LNCAP (cell line): ENCODE data around the gene HINT3.
A peak's percentile ranks its signal among the peaks of the same experiment; 100 is the strongest.

ENCODE experiments used
- CTCF ChIP-seq: fragments of 450-650 bp; IDR thresholded peaks from 2 replicates; pipeline ENCODE4 v1.5.1; 2017; ENCODE audit warnings: mild to moderate bottlenecking

The HINT3 gene

GRCh38 chr6:125974214-125974866 is 17.8 kb downstream of the HINT3 start:
- peak; percentile 66 for TF ChIP-seq CTCF

- no peak for TF ChIP-seq CTCF
Measured at GRCh38 chr6:125979101-125979500, 22.5 kb downstream of the HINT3 start.

GRCh38 chr6:125981571-125982185 is 25.1 kb downstream of the HINT3 start:
- no peak for TF ChIP-seq CTCF

- no peak for TF ChIP-seq CTCF
Measured at GRCh38 chr6:125983246-125983945, 26.8 kb downstream of the HINT3 start.

- no peak for TF ChIP-seq CTCF
Measured at GRCh38 chr6:125984311-125984710, 27.7 kb downstream of the HINT3 start.

GRCh38 chr6:125985522-125985921 is 29.0 kb downstream of the HINT3 start:
- TF ChIP-seq CTCF: no peak

GRCh38 chr6:125985979-125986300 is 29.4 kb downstream of the HINT3 start:
- no peak for TF ChIP-seq CTCF
